GM12872 (cell line): ENCODE results near the gene UGT1A5.

Source experiments
- TF ChIP-seq, protein P1 (sequence below): IDR thresholded peaks from 3 replicates; pipeline ENCODE4 v1.5.1; 2011; ENCODE audit warnings: low read depth, mild to moderate bottlenecking, low read length, moderate library complexity; ENCODE audit not compliant: insufficient read depth

Gene UGT1A5

GRCh38 chr2:233769260-233769659 is 56.6 kb downstream of the UGT1A5 start:
- TF ChIP-seq, protein P1, sequence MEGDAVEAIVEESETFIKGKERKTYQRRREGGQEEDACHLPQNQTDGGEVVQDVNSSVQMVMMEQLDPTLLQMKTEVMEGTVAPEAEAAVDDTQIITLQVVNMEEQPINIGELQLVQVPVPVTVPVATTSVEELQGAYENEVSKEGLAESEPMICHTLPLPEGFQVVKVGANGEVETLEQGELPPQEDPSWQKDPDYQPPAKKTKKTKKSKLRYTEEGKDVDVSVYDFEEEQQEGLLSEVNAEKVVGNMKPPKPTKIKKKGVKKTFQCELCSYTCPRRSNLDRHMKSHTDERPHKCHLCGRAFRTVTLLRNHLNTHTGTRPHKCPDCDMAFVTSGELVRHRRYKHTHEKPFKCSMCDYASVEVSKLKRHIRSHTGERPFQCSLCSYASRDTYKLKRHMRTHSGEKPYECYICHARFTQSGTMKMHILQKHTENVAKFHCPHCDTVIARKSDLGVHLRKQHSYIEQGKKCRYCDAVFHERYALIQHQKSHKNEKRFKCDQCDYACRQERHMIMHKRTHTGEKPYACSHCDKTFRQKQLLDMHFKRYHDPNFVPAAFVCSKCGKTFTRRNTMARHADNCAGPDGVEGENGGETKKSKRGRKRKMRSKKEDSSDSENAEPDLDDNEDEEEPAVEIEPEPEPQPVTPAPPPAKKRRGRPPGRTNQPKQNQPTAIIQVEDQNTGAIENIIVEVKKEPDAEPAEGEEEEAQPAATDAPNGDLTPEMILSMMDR, result no peak

GRCh38 chr2:233772153-233772552 is 59.4 kb downstream of the UGT1A5 start:
- TF ChIP-seq, protein P1, result no peak

GRCh38 chr2:233772583-233772982 is 59.9 kb downstream of the UGT1A5 start:
- TF ChIP-seq, protein P1, result no peak

DNA sequence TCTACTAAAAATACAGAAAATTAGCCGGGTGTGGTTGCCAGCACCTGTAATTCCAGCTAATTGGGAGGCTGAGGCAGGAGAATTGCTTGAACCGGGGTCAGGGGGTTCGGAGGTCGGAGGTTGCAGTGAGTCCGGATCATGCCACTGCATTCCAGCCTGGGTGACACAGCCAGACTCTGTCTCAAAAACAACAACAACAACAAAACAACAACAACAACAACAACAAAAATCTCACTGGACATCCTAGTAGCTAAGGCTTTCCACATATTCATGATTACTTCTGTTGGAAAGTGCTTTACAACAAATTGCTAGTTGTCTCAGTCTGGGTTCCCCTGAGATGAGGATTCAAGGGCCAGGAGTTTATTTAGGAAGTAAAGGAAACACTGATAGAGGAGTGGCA is 61.1 kb downstream of the UGT1A5 start:
- TF ChIP-seq, protein P1, result no peak

DNA sequence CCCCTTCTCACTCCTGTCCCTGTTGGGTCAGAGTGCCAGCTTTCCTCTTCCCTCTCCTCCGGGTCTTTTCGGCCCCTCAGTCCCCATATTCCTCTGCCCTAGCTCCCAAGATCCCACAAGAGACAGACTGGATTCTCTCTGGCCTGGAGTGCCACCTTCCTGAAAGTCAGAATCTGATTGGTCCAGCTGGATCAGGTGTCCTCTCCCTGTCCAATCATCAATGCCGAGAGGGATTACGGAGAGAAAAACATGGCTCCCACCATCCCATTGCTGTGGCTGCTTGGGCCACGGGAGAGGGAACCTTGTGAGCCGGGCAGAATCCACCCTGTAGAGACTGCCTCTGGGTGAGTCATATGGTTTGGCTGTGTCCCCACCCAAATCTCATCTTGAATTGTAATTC is 62.7 kb downstream of the UGT1A5 start:
- TF ChIP-seq, protein P1, result no peak

- TF ChIP-seq, protein P1, result no peak
Observed at GRCh38 chr2:233778030-233778429, 65.3 kb downstream of the UGT1A5 start, which contains the start of gene MROH2A. TSS of gene MROH2A (plus strand) at chr2:233778330. CDS start at chr2:233779359, 1,029 bp downstream.

DNA sequence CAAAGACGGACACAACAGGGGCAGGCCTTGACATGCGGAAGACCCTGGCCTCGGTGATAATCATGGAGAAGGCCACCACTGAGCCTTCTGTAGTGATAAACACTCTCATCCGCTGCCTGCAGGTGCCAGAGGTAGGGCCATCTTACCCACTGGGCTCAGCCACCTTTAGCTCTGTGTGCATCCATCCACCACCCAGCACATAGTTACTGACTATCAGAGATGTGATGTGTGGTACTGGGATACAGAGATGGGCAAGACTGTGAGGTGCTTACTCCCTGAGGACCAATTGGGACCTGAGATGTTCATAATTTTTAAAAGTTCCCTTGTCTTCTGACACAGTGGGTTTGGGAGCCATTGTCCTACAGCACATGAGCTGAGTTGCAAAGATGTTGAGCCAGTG is 67.0 kb downstream of the UGT1A5 start:
- TF ChIP-seq, protein P1, result no peak
